ENCODE results near the gene FASTKD3. TPM values are rescaled to one million over a fixed set of nuclear protein-coding genes. Genes with fewer than 3 reads are reported as not detected.

The FASTKD3 gene
- total RNA-seq, 1 experiment from 2014 or later = 12.0 TPM

- peaks cover 96% of the 10 kb centered on the region for H3K79me2 ChIP-seq (ENCODE audit: insufficient read depth, low read length)
- peaks cover 19% of the 10 kb centered on the region; the same call in 1 of the 2 replicates for H4K20me1 ChIP-seq (ENCODE audit: insufficient read depth)
- no peak overlapping the region for H3K9ac ChIP-seq (ENCODE audit: low read length)
- no peak for TF ChIP-seq YY1 (IDR thresholded peaks at IDR 0.05; ENCODE audit: extremely low read depth, insufficient replicate concordance, low read depth, low read length)
- TF ChIP-seq SIN3A (IDR thresholded peaks at IDR 0.05; ENCODE audit: low read depth) = no peak
- no peak for TF ChIP-seq SP1 (IDR thresholded peaks at IDR 0.05; ENCODE audit: low read depth)
- no peak for TF ChIP-seq SRF (IDR thresholded peaks at IDR 0.05; ENCODE audit: low read depth)
- no peak for DNase-seq (ENCODE audit: low read depth, low spot score)
- ATAC-seq = no peak
- H3K36me3 ChIP-seq (ENCODE audit: control insufficient read depth in 1 of 2, insufficient read depth in 2 of 2, low read length in 2 of 2) = peaks cover 32 to 83% of the 10 kb centered on the region in 2 experiments
- BruUV-seq (replicated peaks) = no TSS peak
- intact Hi-C loops (cut with micrococcal nuclease) = no loop called here
- H3K4me3 ChIP-seq (replicated peaks in 1 of 2; ENCODE audit: low read depth in 1 of 2, low read length in 2 of 2) = no peak overlapping the region
- no peak overlapping the region for H3K27ac ChIP-seq (ENCODE audit: low read depth, low read length)
- H3K9me3 ChIP-seq (ENCODE audit: control insufficient read depth in 1 of 2, insufficient read depth in 1 of 2, low read depth in 1 of 2, low read length in 2 of 2) = no peaks in the 10 kb centered on the region
- POLR2A ChIA-PET = no interaction called here
- no peaks in the 10 kb centered on the region for H3K9me2 ChIP-seq (ENCODE audit: insufficient read depth)
- RAD21 ChIA-PET (ENCODE audit: low non-redundant PET in 1 of 2, low total read pairs in 2 of 2, uncharacterized antibody in 2 of 2, unreplicated experiment in 2 of 2) = no interaction called here
- no peaks in the 10 kb centered on the region for H3K4me1 ChIP-seq (ENCODE audit: control insufficient read depth in 1 of 2, insufficient read depth in 2 of 2, low read length in 2 of 2)
- H3K4me2 ChIP-seq (ENCODE audit: low read length) = no peak overlapping the region
- H3K27me3 ChIP-seq (ENCODE audit: insufficient read depth, low read length) = no peaks in the 10 kb centered on the region
- H2AFZ ChIP-seq (ENCODE audit: low read depth, low read length, poor library complexity, severe bottlenecking) = no peak overlapping the region
- CTCF ChIA-PET = no interaction called here
Observed at GRCh38 chr5:7877851-7878250, 9.0 kb upstream of the FASTKD3 start.

GRCh38 chr5:7876867-7877266 is 8.0 kb upstream of the FASTKD3 start:
- Histone ChIP-seq H3K79me2 (ENCODE audit: insufficient read depth, low read length) (peaks cover 100% of the 10 kb centered on the region), H3K27ac (ENCODE audit: low read depth, low read length) (no peak overlapping the region), H4K20me1 (ENCODE audit: insufficient read depth) (peaks cover 28% of the 10 kb centered on the region; the same call in 1 of the 2 replicates), H3K9ac (ENCODE audit: low read length) (no peak overlapping the region), H3K27me3 (ENCODE audit: insufficient read depth, low read length) (no peaks in the 10 kb centered on the region), H3K9me2 (ENCODE audit: insufficient read depth) (no peaks in the 10 kb centered on the region), H3K9me3 (ENCODE audit: control insufficient read depth in 1 of 2, insufficient read depth in 1 of 2, low read depth in 1 of 2, low read length in 2 of 2) (no peaks in the 10 kb centered on the region), H3K36me3 (ENCODE audit: control insufficient read depth in 1 of 2, insufficient read depth in 2 of 2, low read length in 2 of 2) (peaks cover 31 to 85% of the 10 kb centered on the region in 2 experiments), H3K4me1 (ENCODE audit: control insufficient read depth in 1 of 2, insufficient read depth in 2 of 2, low read length in 2 of 2) (no peaks in the 10 kb centered on the region), H2AFZ (ENCODE audit: low read depth, low read length, poor library complexity, severe bottlenecking) (no peak overlapping the region), H3K4me3 (replicated peaks in 1 of 2; ENCODE audit: low read depth in 1 of 2, low read length in 2 of 2) (no peak overlapping the region), H3K4me2 (ENCODE audit: low read length) (no peak overlapping the region)
- no peak for ATAC-seq
- DNase-seq (ENCODE audit: low read depth, low spot score) = no peak
- ChIA-PET POLR2A (no interaction called here), CTCF (interaction anchor here (2.3 kb wide), 1 partner anchor 10 kb away, joined by 7 read pairs; no protein-coding TSS in a partner anchor), RAD21 (ENCODE audit: low non-redundant PET in 1 of 2, low total read pairs in 2 of 2, uncharacterized antibody in 2 of 2, unreplicated experiment in 2 of 2) (no interaction called here)
- intact Hi-C loops (cut with micrococcal nuclease) = no loop called here
- no TSS peak for BruUV-seq (replicated peaks)
- no peak for TF ChIP-seq ZNF274 (IDR thresholded peaks at IDR 0.05; ENCODE audit: low read depth, low read length)
- no peak for TF ChIP-seq FOSL1 (IDR thresholded peaks at IDR 0.05; ENCODE audit: low read depth)
- no peak for TF ChIP-seq YY1 (IDR thresholded peaks at IDR 0.05; ENCODE audit: extremely low read depth, insufficient replicate concordance, low read depth, low read length)
- no peak for TF ChIP-seq CEBPB (IDR thresholded peaks at IDR 0.05; ENCODE audit: low read depth)
- TF ChIP-seq REST (IDR thresholded peaks at IDR 0.05; ENCODE audit: low read depth) = no peak
- no peak for TF ChIP-seq RAD21 (IDR thresholded peaks at IDR 0.05; ENCODE audit: low read depth)
- TF ChIP-seq ELF1 (IDR thresholded peaks at IDR 0.05; ENCODE audit: borderline replicate concordance, low read depth) = no peak
- no peak for TF ChIP-seq SRF (IDR thresholded peaks at IDR 0.05; ENCODE audit: low read depth)
- TF ChIP-seq EGR1 (IDR thresholded peaks at IDR 0.05; ENCODE audit: low read depth) = no peak
- TF ChIP-seq EZH2phosphoT487 (IDR thresholded peaks at IDR 0.05; ENCODE audit: borderline replicate concordance) = no peak
- no peak for TF ChIP-seq SIN3A (IDR thresholded peaks at IDR 0.05; ENCODE audit: low read depth)
- no peak for TF ChIP-seq CTCF (IDR thresholded peaks at IDR 0.05 in 2 of 3, conservative IDR thresholded peaks at IDR 0.05 in 1 of 3; ENCODE audit: borderline replicate concordance in 1 of 3, insufficient read depth in 1 of 3, low read depth in 2 of 3, low read length in 2 of 3)
- TF ChIP-seq SP1 (IDR thresholded peaks at IDR 0.05; ENCODE audit: low read depth) = no peak
- TF ChIP-seq ATF3 (IDR thresholded peaks at IDR 0.05) = no peak
- TF ChIP-seq EZH2 (IDR thresholded peaks at IDR 0.05) = no peak
- no peak for TF ChIP-seq MAX (IDR thresholded peaks at IDR 0.05)
